CD4-positive, alpha-beta T cell treated with Interleukin-6 for 4 hours (primary cell): ENCODE data around the gene RCCD1.
"Not testable (repeated sequence)": the region's sequence is repeated elsewhere in the genome, so short reads cannot be mapped to it uniquely, and the experiment has no call there.

Experiments
- DNase-seq: peaks from one replicate; pipeline ENCODE4 v3.0.0-alpha.2; 2020; ENCODE audit warnings: mixed read lengths

RCCD1 gene

GRCh38 chr15:90918034-90918788 is 36.5 kb upstream of the RCCD1 start:
- DNase-seq, result no peak

GRCh38 chr15:90918835-90919234 is 35.8 kb upstream of the RCCD1 start:
- DNase-seq, result no peak

- DNase-seq, result no peak
Observed at GRCh38 chr15:90921887-90922286, 32.8 kb upstream of the RCCD1 start.

GRCh38 chr15:90922712-90923322 is 31.9 kb upstream of the RCCD1 start:
- DNase-seq, result not testable (repeated sequence)

GRCh38 chr15:90924375-90924774 is 30.3 kb upstream of the RCCD1 start:
- no peak for DNase-seq

GRCh38 chr15:90926766-90927165 is 27.9 kb upstream of the RCCD1 start:
- not testable (repeated sequence) for DNase-seq

GRCh38 chr15:90928106-90928505 is 26.6 kb upstream of the RCCD1 start:
- DNase-seq, result not testable (repeated sequence)

GRCh38 chr15:90929246-90930019 is 25.3 kb upstream of the RCCD1 start:
- DNase-seq, result no peak

- no peak for DNase-seq
Observed at GRCh38 chr15:90930861-90931574, 23.7 kb upstream of the RCCD1 start.

- DNase-seq, result no peak
Observed at GRCh38 chr15:90931575-90931827, 23.2 kb upstream of the RCCD1 start.

GRCh38 chr15:90931828-90932659 is 22.6 kb upstream of the RCCD1 start, which contains the start of gene HDDC3:
TSS of gene HDDC3 (minus strand) at chr15:90932549. CDS start at chr15:90932540, 9 bp downstream.
- peak; percentile 92 for DNase-seq

- no peak for DNase-seq
Observed at GRCh38 chr15:90932660-90932991, 22.1 kb upstream of the RCCD1 start.

- no peak for DNase-seq
Observed at GRCh38 chr15:90933301-90933700, 21.4 kb upstream of the RCCD1 start.

- peak; percentile 91 for DNase-seq
Observed at GRCh38 chr15:90934256-90934948, 20.3 kb upstream of the RCCD1 start.

GRCh38 chr15:90934949-90935751 is 19.5 kb upstream of the RCCD1 start, which contains the start of gene UNC45A:
TSS of gene UNC45A (plus strand) at chr15:90935285. CDS start at chr15:90935325, 40 bp downstream.
- DNase-seq, result peak; percentile 99

GRCh38 chr15:90936823-90937222 is 17.9 kb upstream of the RCCD1 start:
- DNase-seq, result no peak

GRCh38 chr15:90938261-90938660 is 16.4 kb upstream of the RCCD1 start:
- no peak for DNase-seq

GRCh38 chr15:90939756-90940155 is 14.9 kb upstream of the RCCD1 start:
- DNase-seq, result no peak

GRCh38 chr15:90941038-90941437 is 13.6 kb upstream of the RCCD1 start:
- DNase-seq, result no peak

GRCh38 chr15:90942354-90943120 is 12.1 kb upstream of the RCCD1 start:
- DNase-seq, result no peak
